H1 (cell line): ENCODE measurements around the gene CDC42. TPM values are rescaled to one million over a fixed set of nuclear protein-coding genes. Genes with fewer than 3 reads are reported as not detected.

ENCODE experiments used
- CTCF ChIA-PET: fragments of 300-600 bp; sonication (Branson Sonifier 250); formaldehyde crosslinking; loops from one replicate; lab custom pipeline; 2021; ENCODE audit not compliant: partially characterized antibody; lab: Charles Lee
- POLR2A ChIA-PET: fragments of 300-600 bp; sonication (Branson Sonifier 250); formaldehyde crosslinking; loops from one replicate; lab custom pipeline; 2021; ENCODE audit warnings: inconsistent platforms; ENCODE audit not compliant: partially characterized antibody; lab: Charles Lee
- DNase-seq, 2 experiments: peaks; one replicate each; pipeline versions ENCODE4 v3.0.0 to v3.0.0-alpha.2; 2010 to 2022; ENCODE audit warnings: low spot score in 2 of 2, low read depth in 1 of 2, mixed read lengths in 1 of 2
- FAIRE-seq: peaks from 2 replicates; lab custom pipeline; 2011; peaks lifted over from hg19 to GRCh38; lab: Jason Lieb, UNC
- H2AFZ ChIP-seq: 2 replicates; pipeline ENCODE4 v1.8.1; 2012; ENCODE audit warnings: low read length, inconsistent platforms
- H2AK5ac ChIP-seq: 2 replicates; pipeline ENCODE4 v1.6.1; 2013; ENCODE audit warnings: low read depth, low read length
- H2BK120ac ChIP-seq: replicated peaks from 2 replicates; pipeline ENCODE3; 2013; ENCODE audit warnings: low read depth, low read length, inconsistent platforms
- H2BK12ac ChIP-seq: 2 replicates; pipeline ENCODE4 v1.6.1; 2013; ENCODE audit warnings: low read depth, low read length
- H2BK15ac ChIP-seq: 2 replicates; pipeline ENCODE4 v1.6.1; 2013; ENCODE audit warnings: low read length
- H2BK20ac ChIP-seq: 2 replicates; pipeline ENCODE4 v1.6.1; 2013; ENCODE audit warnings: low read length
- H2BK5ac ChIP-seq: 2 replicates; pipeline ENCODE4 v1.6.1; 2013; ENCODE audit warnings: low read depth, low read length
- H3K14ac ChIP-seq: 2 replicates; pipeline ENCODE4 v1.6.1; 2013; ENCODE audit warnings: inconsistent platforms; ENCODE audit not compliant: insufficient read length
- H3K18ac ChIP-seq: 2 replicates; pipeline ENCODE4 v1.6.1; 2013; ENCODE audit warnings: low read length; ENCODE audit errors: extremely low read depth
- H3K23ac ChIP-seq: 2 replicates; pipeline ENCODE4 v1.6.1; 2013; ENCODE audit warnings: inconsistent platforms; ENCODE audit not compliant: insufficient read length
- H3K23me2 ChIP-seq: 2 replicates; pipeline ENCODE4 v1.6.1; 2013; ENCODE audit warnings: low read depth, low read length
- H3K27ac ChIP-seq: 2 replicates; pipeline ENCODE4 v1.6.1; 2011; ENCODE audit warnings: low read depth, low read length, inconsistent platforms
- H3K27me3 ChIP-seq, 4 experiments: replicated peaks in 1 of 4; 1 replicate in 1 of 4; 2 replicates in 3 of 4; pipeline versions ENCODE4 v1.6.1 to v1.8.1; 2011 to 2013; ENCODE audit warnings: low read length in 3 of 4, mild to moderate bottlenecking in 3 of 4, inconsistent platforms in 2 of 4, mixed read lengths in 2 of 4, moderate library complexity in 1 of 4; ENCODE audit not compliant: control insufficient read depth in 3 of 4, insufficient read depth in 3 of 4; ENCODE audit errors: extremely low read depth in 1 of 4
- H3K36me3 ChIP-seq, 4 experiments: 2 replicates each; pipeline versions ENCODE4 v1.6.1 to v1.8.1; 2011 to 2013; ENCODE audit warnings: mild to moderate bottlenecking in 4 of 4, low read length in 3 of 4, moderate library complexity in 2 of 4, control low read depth in 1 of 4, inconsistent platforms in 1 of 4; ENCODE audit not compliant: insufficient read depth in 4 of 4, control insufficient read depth in 2 of 4
- H3K4ac ChIP-seq: replicated peaks from 2 replicates; pipeline ENCODE3; 2013; ENCODE audit warnings: low read length, low read depth, mixed read lengths, inconsistent platforms; ENCODE audit not compliant: insufficient read length
- H3K4me1 ChIP-seq, 4 experiments: replicated peaks in 1 of 4; 1 replicate in 1 of 4; 2 replicates in 3 of 4; pipeline versions ENCODE4 v1.6.1 to v1.8.1; 2011 to 2013; ENCODE audit warnings: low read length in 3 of 4, inconsistent platforms in 2 of 4, mixed read lengths in 1 of 4; ENCODE audit not compliant: insufficient read depth in 4 of 4, control insufficient read depth in 3 of 4
- H3K4me2 ChIP-seq, 2 experiments: 2 replicates each; pipeline versions ENCODE4 v1.6.1 to v1.8.1; 2011 to 2013; ENCODE audit warnings: low read depth in 2 of 2, low read length in 2 of 2, control low read depth in 1 of 2, inconsistent platforms in 1 of 2, mild to moderate bottlenecking in 1 of 2; ENCODE audit not compliant: insufficient read depth in 1 of 2
- H3K4me3 ChIP-seq, 4 experiments: fragments of 200-600, 300-600 bp in 1 of 4; sonication (generic), shearing (Covaris generic), sonication (Bioruptor Twin) in 1 of 4; 2 replicates each; pipeline versions ENCODE4 v1.5.1 to v1.8.1; 2011 to 2016; ENCODE audit warnings: low read length in 4 of 4, low read depth in 3 of 4, control low read depth in 2 of 4, inconsistent platforms in 2 of 4, mild to moderate bottlenecking in 2 of 4, mixed read lengths in 1 of 4, moderate library complexity in 1 of 4; ENCODE audit not compliant: insufficient read depth in 2 of 4; ENCODE audit errors: extremely low read depth in 1 of 4
- H3K56ac ChIP-seq: replicated peaks from 2 replicates; pipeline ENCODE3; 2013; ENCODE audit warnings: low read depth, mild to moderate bottlenecking, mixed read lengths, low read length, inconsistent platforms; ENCODE audit not compliant: insufficient read length
- H3K79me1 ChIP-seq: 2 replicates; pipeline ENCODE4 v1.6.1; 2013; ENCODE audit warnings: low read depth, low read length, control low read depth
- H3K79me2 ChIP-seq, 2 experiments: 2 replicates each; pipeline versions ENCODE4 v1.6.1 to v1.8.1; 2012 to 2013; ENCODE audit warnings: low read length in 2 of 2, mild to moderate bottlenecking in 2 of 2, inconsistent platforms in 1 of 2; ENCODE audit not compliant: insufficient read depth in 2 of 2, control insufficient read depth in 1 of 2
- H3K9ac ChIP-seq, 4 experiments: replicated peaks in 1 of 4; 1 replicate in 1 of 4; 2 replicates in 3 of 4; pipeline versions ENCODE4 v1.6.1 to v1.8.1; 2011 to 2013; ENCODE audit warnings: low read depth in 3 of 4, low read length in 3 of 4, control low read depth in 2 of 4, mild to moderate bottlenecking in 2 of 4, moderate library complexity in 2 of 4, inconsistent platforms in 1 of 4; ENCODE audit errors: extremely low read depth in 1 of 4
- H3K9me3 ChIP-seq, 2 experiments: 2 replicates each; pipeline versions ENCODE4 v1.6.1 to v1.8.1; 2012 to 2013; ENCODE audit warnings: mild to moderate bottlenecking in 2 of 2, moderate library complexity in 2 of 2, control low read depth in 1 of 2, inconsistent platforms in 1 of 2, low read depth in 1 of 2, low read length in 1 of 2, mixed read lengths in 1 of 2; ENCODE audit not compliant: insufficient read depth in 2 of 2
- H4K20me1 ChIP-seq, 2 experiments: replicated peaks in 1 of 2; 2 replicates each; pipeline versions ENCODE3 to v1.8.1; 2011 to 2013; ENCODE audit warnings: inconsistent platforms in 2 of 2, low read length in 2 of 2, mild to moderate bottlenecking in 1 of 2; ENCODE audit not compliant: insufficient read depth in 2 of 2, control insufficient read depth in 1 of 2
- H4K5ac ChIP-seq: 2 replicates; pipeline ENCODE4 v1.6.1; 2013; ENCODE audit warnings: low read length, low read depth, mixed read lengths, inconsistent platforms; ENCODE audit not compliant: insufficient read length
- H4K8ac ChIP-seq: 2 replicates; pipeline ENCODE4 v1.8.0; 2013; ENCODE audit warnings: mild to moderate bottlenecking, moderate library complexity, low read length, inconsistent platforms; ENCODE audit not compliant: insufficient read depth; ENCODE audit errors: extremely low read depth
- H4K91ac ChIP-seq: replicated peaks from 2 replicates; pipeline ENCODE3; 2013; ENCODE audit warnings: low read length, mixed read lengths, inconsistent platforms; ENCODE audit not compliant: insufficient read length
- CBX5 ChIP-seq: fragments of 300-800, 300-1000 bp; sonication (generic); IDR thresholded peaks from 2 replicates; pipeline ENCODE4 v1.7.1; 2016; ENCODE audit warnings: antibody characterized with exemption, low read length, low read depth
- CEBPB ChIP-seq: IDR thresholded peaks from 2 replicates; pipeline ENCODE4 v1.6.1; 2012; ENCODE audit warnings: low read depth, low read length
- MAX ChIP-seq: IDR thresholded peaks from 2 replicates; pipeline ENCODE4 v1.6.1; 2012; ENCODE audit warnings: inconsistent platforms
- NRF1 ChIP-seq: IDR thresholded peaks from 2 replicates; pipeline ENCODE4 v1.6.1; 2011; ENCODE audit warnings: mild to moderate bottlenecking, low read depth, low read length, improper control_type of control experiment
- POU5F1 ChIP-seq: IDR thresholded peaks from 2 replicates; pipeline ENCODE4 v1.6.1; 2011; ENCODE audit warnings: low read depth, mild to moderate bottlenecking, low read length, moderate library complexity
- SP2 ChIP-seq: IDR thresholded peaks from 2 replicates; pipeline ENCODE4 v1.6.1; 2012; ENCODE audit warnings: mild to moderate bottlenecking, low read length, inconsistent platforms
- ZNF274 ChIP-seq: IDR thresholded peaks from 2 replicates; pipeline ENCODE4 v1.7.0; 2012; ENCODE audit warnings: low read length, borderline replicate concordance; ENCODE audit errors: extremely low read depth
- WGBS, 2 experiments: shearing (Covaris generic) in 1 of 2; methylation state at CpG; one replicate each; pipeline versions ENCODE4 v1.1.6 to v1.1.7; 2013 to 2015; ENCODE audit warnings: low lambda C conversion rate in 2 of 2, mixed read lengths in 2 of 2, inconsistent platforms in 1 of 2, low coverage in 1 of 2, missing lambda C conversion rate in 1 of 2; ENCODE audit not compliant: insufficient replicate concordance in 2 of 2, insufficient coverage in 1 of 2, insufficient read length in 1 of 2; ENCODE audit errors: extremely low coverage in 1 of 2, missing lambda C conversion rate in 1 of 2; 5-methylcytosine and 5-hydroxymethylcytosine counted together
- polyA plus RNA-seq, 7 experiments: library from polyadenylated mRNA; depleted of rRNA in 3 of 7; stranded (reverse) in 5 of 7; unstranded in 2 of 7; fragments of >200 nt in 5 of 7; fragments of 200-250 nt in 2 of 7; gene quantifications; 1 replicate in 5 of 7; 2 replicates in 1 of 7; 4 replicates in 1 of 7; pipeline versions ENCODE4 v1.2.1 to v1.2.3, GENCODE V29; 2011 to 2013; ENCODE audit warnings: missing spikeins in 2 of 7, mixed read lengths in 2 of 7
- total RNA-seq: library from RNA; stranded (reverse); fragmentation: NEBNext Ultra II Directional; extraction: Animal tissue kit (Norgen Biotek cat#: 25700); gene quantifications from 2 replicates; pipeline ENCODE4 v1.2.1, GENCODE V29; 2021
- TF ChIP-seq, protein P1 (sequence below), 3 experiments: IDR thresholded peaks; 1 replicate in 2 of 3; 2 replicates in 1 of 3; pipeline versions ENCODE4 v1.5.1 to v1.6.1; 2011; ENCODE audit warnings: low read length in 3 of 3, mild to moderate bottlenecking in 3 of 3, inconsistent platforms in 2 of 3, low read depth in 1 of 3, moderate library complexity in 1 of 3; ENCODE audit not compliant: insufficient read depth in 1 of 3; ENCODE audit errors: control extremely low read depth in 1 of 3

Gene CDC42
- total and polyA plus RNA-seq, 2 of the 8 experiments (the other 6 are each of a cell fraction or from before 2014, with no cell fraction given), result 110 to 179 TPM

DNA sequence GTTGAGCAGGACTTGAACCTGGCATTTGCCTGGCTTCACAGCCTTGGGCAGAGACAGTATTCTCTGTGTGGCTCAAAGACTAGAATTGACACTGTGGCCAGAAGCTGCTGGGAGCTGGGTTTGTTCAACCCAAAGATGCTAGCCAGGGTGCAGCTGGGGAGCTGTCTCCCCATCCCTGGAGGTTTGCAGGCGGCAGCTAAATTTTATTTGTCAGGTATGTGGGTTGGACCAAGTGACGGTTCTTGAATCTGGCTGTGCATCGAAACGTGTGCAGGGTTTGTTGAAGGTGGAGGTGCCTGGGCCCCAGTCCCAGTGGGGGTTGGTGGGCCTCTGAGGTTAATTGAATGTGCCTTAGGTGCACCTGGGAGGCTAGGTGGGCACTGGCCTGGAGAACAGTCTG is 78.6 kb downstream of the CDC42 start:
- TF ChIP-seq NRF1, result no peak
- no peak for TF ChIP-seq SP2
- no peak for TF ChIP-seq CEBPB
- no peak for TF ChIP-seq POU5F1
- no peak for TF ChIP-seq CBX5
- TF ChIP-seq MAX, result no peak
- TF ChIP-seq ZNF274, result no peak
- TF ChIP-seq, protein P1, sequence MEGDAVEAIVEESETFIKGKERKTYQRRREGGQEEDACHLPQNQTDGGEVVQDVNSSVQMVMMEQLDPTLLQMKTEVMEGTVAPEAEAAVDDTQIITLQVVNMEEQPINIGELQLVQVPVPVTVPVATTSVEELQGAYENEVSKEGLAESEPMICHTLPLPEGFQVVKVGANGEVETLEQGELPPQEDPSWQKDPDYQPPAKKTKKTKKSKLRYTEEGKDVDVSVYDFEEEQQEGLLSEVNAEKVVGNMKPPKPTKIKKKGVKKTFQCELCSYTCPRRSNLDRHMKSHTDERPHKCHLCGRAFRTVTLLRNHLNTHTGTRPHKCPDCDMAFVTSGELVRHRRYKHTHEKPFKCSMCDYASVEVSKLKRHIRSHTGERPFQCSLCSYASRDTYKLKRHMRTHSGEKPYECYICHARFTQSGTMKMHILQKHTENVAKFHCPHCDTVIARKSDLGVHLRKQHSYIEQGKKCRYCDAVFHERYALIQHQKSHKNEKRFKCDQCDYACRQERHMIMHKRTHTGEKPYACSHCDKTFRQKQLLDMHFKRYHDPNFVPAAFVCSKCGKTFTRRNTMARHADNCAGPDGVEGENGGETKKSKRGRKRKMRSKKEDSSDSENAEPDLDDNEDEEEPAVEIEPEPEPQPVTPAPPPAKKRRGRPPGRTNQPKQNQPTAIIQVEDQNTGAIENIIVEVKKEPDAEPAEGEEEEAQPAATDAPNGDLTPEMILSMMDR (IDR thresholded peaks at IDR 0.05; ENCODE audit: control extremely low read depth in 1 of 3, insufficient read depth in 1 of 3, low read depth in 1 of 3, low read length in 3 of 3), result no peak
- POLR2A ChIA-PET, result no interaction called here

More for the DNA sequence above, 78.6 kb downstream of the CDC42 start:
- peaks cover 0 to 16% (median 11%) of the 10 kb centered on the region in 4 experiments; a peak in 5 of 7 replicates for H3K4me1 ChIP-seq
- no peak overlapping the region for H2BK15ac ChIP-seq
- H3K23ac ChIP-seq, result no peak overlapping the region
- H3K4me2 ChIP-seq, result no peak overlapping the region
- no peak overlapping the region for H3K4ac ChIP-seq
- H2BK20ac ChIP-seq, result no peak overlapping the region
- H3K79me1 ChIP-seq, result no peaks in the 10 kb centered on the region
- no peak overlapping the region for H2AK5ac ChIP-seq
- no peak overlapping the region for H3K27ac ChIP-seq
- H3K27me3 ChIP-seq, result 0 out of 7 replicates have a peak, but pooled peaks cover 0 to 2% (median 0%) of the 10 kb centered on the region in 4 experiments
- 89% methylated on average over 4 of the region's 4 CpGs; no CpG with 5 or more reads in 1 of the 2 experiments for WGBS, 2 experiments
- H3K4me3 ChIP-seq, result no peak overlapping the region
- no peak overlapping the region for H4K8ac ChIP-seq
- no peak overlapping the region for H4K91ac ChIP-seq
- H3K79me2 ChIP-seq, result no peaks in the 10 kb centered on the region
- no peak overlapping the region for H3K56ac ChIP-seq
- H3K36me3 ChIP-seq, result no peaks in the 10 kb centered on the region; a peak in 1 of 8 replicates
- H2AFZ ChIP-seq, result no peak overlapping the region
- no peak overlapping the region for H4K5ac ChIP-seq
- CTCF ChIA-PET, result interaction anchor here (0.7 to 13.1 kb wide), 30 partner anchors 9 to 371 kb away, joined by 3 to 149 read pairs (median 4); partner anchors contain the start of gene WNT4
- H3K18ac ChIP-seq, result no peak overlapping the region
- H3K14ac ChIP-seq, result no peak overlapping the region
- H3K9ac ChIP-seq, result no peak overlapping the region
- peaks cover 2% of the 10 kb centered on the region in 2 experiments for H4K20me1 ChIP-seq
- DNase-seq (no peak), FAIRE-seq (no peak)
- no peaks in the 10 kb centered on the region for H3K9me3 ChIP-seq
- no peaks in the 10 kb centered on the region for H3K23me2 ChIP-seq
- no peak overlapping the region for H2BK5ac ChIP-seq
- no peak overlapping the region for H2BK120ac ChIP-seq
- H2BK12ac ChIP-seq, result no peak overlapping the region
